ENCODE data around the gene RTCA. TPM values are rescaled to one million over a fixed set of nuclear protein-coding genes. Genes with fewer than 3 reads are reported as not detected.

The RTCA gene
- total RNA-seq, 6 donors from 2014 or later, result 12.1 to 36.4 (median 30.3) TPM

DNA sequence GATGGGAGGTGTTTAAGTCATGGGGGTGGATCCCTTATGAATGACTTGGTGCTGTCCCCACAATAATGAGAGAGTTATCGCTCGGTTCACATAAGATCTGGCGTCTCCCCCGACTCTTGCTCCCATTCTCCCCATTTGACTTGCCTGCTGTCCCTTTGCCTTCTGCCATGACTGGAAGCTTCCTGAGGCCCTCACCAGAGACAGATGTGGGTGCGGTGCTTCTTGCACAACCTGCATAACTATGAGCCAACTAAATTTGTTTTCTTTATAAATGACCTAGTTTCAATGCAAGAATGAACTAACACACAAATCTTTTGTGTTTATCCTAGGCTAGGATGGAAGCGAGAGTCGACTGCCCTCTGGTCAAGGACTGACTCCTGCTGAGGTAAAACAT is 55.1 kb downstream of the RTCA start:
- no peak for TF ChIP-seq POLR2AphosphoS5 (IDR thresholded peaks at IDR 0.05)
- TF ChIP-seq CTCF (IDR thresholded peaks at IDR 0.05), result no peak
- TF ChIP-seq POLR2A (IDR thresholded peaks at IDR 0.05), result no peak
- TF ChIP-seq EP300 (IDR thresholded peaks at IDR 0.05), result no peak
- 95% methylated on average over 7 of the region's 7 CpGs for WGBS, 2 donors
- no peaks in the 10 kb centered on the region for H3K27me3 ChIP-seq
- H3K4me3 ChIP-seq, result no peak overlapping the region
- H3K4me1 ChIP-seq, result no peaks in the 10 kb centered on the region
- DNase-seq (no peak), ATAC-seq (ENCODE audit: low FRiP score in 2 of 2) (no peak)
- H3K36me3 ChIP-seq, result no peaks in the 10 kb centered on the region
- no peak overlapping the region for H3K27ac ChIP-seq
- H3K9me3 ChIP-seq, result peaks cover 0 to 19% (median 1%) of the 10 kb centered on the region in 4 donors

DNA sequence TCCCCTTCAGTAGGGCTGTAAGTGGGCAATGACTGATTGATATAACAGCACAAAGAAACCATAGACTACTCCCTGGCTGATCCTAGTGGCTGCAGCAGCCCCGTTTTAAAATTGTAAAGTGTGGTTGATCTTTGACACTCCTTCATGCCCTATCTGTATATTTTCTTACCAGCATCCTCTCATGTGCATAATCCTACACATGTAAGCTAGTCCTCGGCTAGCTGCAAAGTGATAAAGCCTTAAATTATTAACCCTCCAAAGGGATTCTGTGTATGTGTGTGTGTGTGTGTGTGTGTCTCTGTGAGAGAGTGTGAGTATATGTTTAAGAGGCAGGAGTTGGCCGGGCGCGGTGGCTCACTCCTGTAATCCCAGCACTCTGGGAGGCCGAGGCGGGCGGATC is 55.5 kb downstream of the RTCA start:
- H3K27ac ChIP-seq, result no peak overlapping the region
- no peaks in the 10 kb centered on the region for H3K27me3 ChIP-seq
- peaks cover 0 to 16% (median 1%) of the 10 kb centered on the region in 4 donors for H3K9me3 ChIP-seq
- H3K36me3 ChIP-seq, result no peaks in the 10 kb centered on the region
- H3K4me1 ChIP-seq, result no peaks in the 10 kb centered on the region
- no peak overlapping the region for H3K4me3 ChIP-seq
- ATAC-seq (ENCODE audit: low FRiP score in 2 of 2) (no peak), DNase-seq (peak in 1 of 2 donors; percentile 22)
- WGBS, 2 donors, result 88 to 91% methylated on average over 8 of the region's 8 CpGs
- no peak for TF ChIP-seq CTCF (IDR thresholded peaks at IDR 0.05)
- no peak for TF ChIP-seq EP300 (IDR thresholded peaks at IDR 0.05)
- TF ChIP-seq POLR2A (IDR thresholded peaks at IDR 0.05), result no peak
- TF ChIP-seq POLR2AphosphoS5 (IDR thresholded peaks at IDR 0.05), result no peak

DNA sequence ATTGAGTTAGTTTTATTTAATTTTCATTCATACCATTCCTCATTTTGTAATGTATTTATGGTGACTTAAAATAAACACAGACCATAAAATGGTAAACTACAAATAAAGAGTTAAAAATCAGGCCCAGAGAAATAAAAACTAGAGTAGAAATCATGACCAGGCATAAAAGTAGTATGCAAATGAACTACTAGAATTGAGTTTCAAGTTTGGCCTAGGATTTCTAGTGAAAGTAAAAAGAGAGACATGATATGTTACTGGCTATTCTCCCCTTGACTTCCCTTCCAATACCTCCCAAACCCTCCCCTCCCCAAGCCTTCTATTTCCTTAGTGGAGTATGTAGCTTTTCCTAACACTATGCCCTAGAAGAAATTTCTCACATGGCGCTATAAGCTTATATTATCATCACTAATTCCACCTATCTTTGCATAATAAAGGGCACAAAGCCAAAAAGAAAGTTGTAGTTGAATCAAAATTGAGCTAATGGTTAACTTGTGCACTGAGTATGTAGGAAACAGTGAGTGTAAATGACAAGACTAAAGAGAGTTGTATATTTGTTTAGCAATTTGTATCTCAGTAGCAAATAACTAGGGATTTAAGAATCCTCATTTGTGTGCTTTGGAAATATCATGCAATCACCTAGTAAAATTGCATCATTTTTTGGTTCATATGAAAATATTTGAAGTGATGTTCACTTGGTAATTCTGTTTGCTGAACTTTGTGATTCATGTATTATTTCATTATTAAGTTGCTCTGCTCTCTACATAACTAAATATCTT is 56.6 kb downstream of the RTCA start:
- Histone ChIP-seq H3K4me3 (no peak overlapping the region), H3K9me3 (peaks cover 0 to 16% (median 1%) of the 10 kb centered on the region in 4 donors), H3K4me1 (no peaks in the 10 kb centered on the region), H3K36me3 (no peaks in the 10 kb centered on the region), H3K27me3 (no peaks in the 10 kb centered on the region), H3K27ac (no peak overlapping the region)
- peak in 1 of 2 donors; percentile 70 for ATAC-seq (ENCODE audit: low FRiP score in 2 of 2)
- no peak for DNase-seq
- WGBS, 2 donors, result 74 to 82% methylated on average over 1 of the region's 1 CpG
- TF ChIP-seq POLR2A (IDR thresholded peaks at IDR 0.05), result no peak
- no peak for TF ChIP-seq POLR2AphosphoS5 (IDR thresholded peaks at IDR 0.05)
- TF ChIP-seq EP300 (IDR thresholded peaks at IDR 0.05), result no peak
- no peak for TF ChIP-seq CTCF (IDR thresholded peaks at IDR 0.05)

DNA sequence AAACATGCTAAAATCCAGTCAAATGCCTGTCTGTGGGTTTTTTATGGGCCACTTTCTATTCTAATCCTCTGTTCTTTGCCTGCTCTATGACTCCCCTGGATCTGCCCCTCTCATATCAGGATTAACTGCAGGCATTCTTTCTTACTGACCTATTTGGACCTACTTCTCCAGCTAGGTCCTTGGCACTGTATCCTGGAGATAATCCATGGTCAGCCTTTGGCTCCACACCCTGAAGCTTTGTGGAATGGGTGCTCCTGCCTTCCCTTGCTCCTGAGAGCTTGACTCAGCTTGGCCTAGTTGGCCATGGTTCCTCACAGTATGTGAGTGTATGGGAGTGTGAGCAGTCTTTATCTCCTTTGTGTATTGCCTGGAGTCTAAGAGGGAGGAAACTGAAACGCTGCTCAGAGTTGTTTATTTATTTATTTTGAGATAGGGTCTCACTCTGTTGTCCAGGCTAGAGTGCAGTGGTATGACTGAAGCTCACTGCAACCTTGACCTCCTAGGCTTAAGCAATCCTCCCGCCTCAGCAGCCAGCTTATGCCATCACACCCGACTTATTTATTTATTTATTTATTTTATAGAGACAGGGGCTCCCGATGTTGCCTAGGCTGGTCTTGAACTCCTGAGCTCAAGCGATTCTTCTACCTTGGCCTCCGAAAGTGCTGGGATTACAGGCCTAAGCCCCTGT is 57.5 kb downstream of the RTCA start:
- Histone ChIP-seq H3K4me3 (no peak overlapping the region), H3K4me1 (no peaks in the 10 kb centered on the region), H3K9me3 (peaks cover 0 to 16% (median 1%) of the 10 kb centered on the region in 4 donors), H3K36me3 (no peaks in the 10 kb centered on the region), H3K27me3 (no peaks in the 10 kb centered on the region), H3K27ac (no peak overlapping the region)
- no peak for DNase-seq
- 90 to 94% methylated on average over 6 of the region's 6 CpGs for WGBS, 2 donors
- peak in 1 of 2 donors; percentile 75 for ATAC-seq (ENCODE audit: low FRiP score in 2 of 2)
- no peak for TF ChIP-seq POLR2A (IDR thresholded peaks at IDR 0.05)
- TF ChIP-seq EP300 (IDR thresholded peaks at IDR 0.05), result no peak
- TF ChIP-seq CTCF (IDR thresholded peaks at IDR 0.05), result no peak
- no peak for TF ChIP-seq POLR2AphosphoS5 (IDR thresholded peaks at IDR 0.05)
